SU-DHL-6 (cell line): ENCODE results near the gene FAM217B.

Experiments used
- H2AFZ ChIP-seq: fragments of 200-600 bp; sonication (generic); 2 replicates; pipeline ENCODE4 v1.6.1; 2014; ENCODE audit warnings: low read depth, mild to moderate bottlenecking, moderate library complexity, mixed read lengths, antibody characterized with exemption, low read length; ENCODE audit not compliant: severe bottlenecking
- H3F3A ChIP-seq: fragments of 200-600 bp; shearing (Covaris generic); 2 replicates; pipeline ENCODE4 v1.6.0; 2016; ENCODE audit warnings: antibody characterized with exemption, mild to moderate bottlenecking; ENCODE audit not compliant: insufficient read depth
- H3K27ac ChIP-seq: fragments of 200-600 bp; sonication (generic); 2 replicates; pipeline ENCODE4 v1.5.1; 2016; ENCODE audit warnings: low read depth, mild to moderate bottlenecking, low read length, moderate library complexity, mixed read lengths
- H3K27me3 ChIP-seq: fragments of 200-600 bp; sonication (generic), shearing (Covaris generic); 2 replicates; pipeline ENCODE4 v1.6.0; 2014; ENCODE audit warnings: mild to moderate bottlenecking, low read length
- H3K36me3 ChIP-seq: fragments of 200-600 bp; sonication (generic); 2 replicates; pipeline ENCODE4 v1.6.1; 2014; ENCODE audit warnings: mild to moderate bottlenecking, low read length, mixed read lengths
- H3K4me2 ChIP-seq: fragments of 300-600, 200-600 bp; shearing (Covaris generic), sonication (generic); 2 replicates; pipeline ENCODE4 v1.6.0; 2014; ENCODE audit warnings: low read length, low read depth, mild to moderate bottlenecking; ENCODE audit not compliant: poor library complexity, severe bottlenecking
- H3K4me3 ChIP-seq: fragments of 200-600 bp; sonication (generic); 2 replicates; pipeline ENCODE4 v1.5.1; 2014; ENCODE audit warnings: antibody characterized with exemption, low read length, mild to moderate bottlenecking, mixed read lengths; ENCODE audit not compliant: insufficient read depth, poor library complexity, severe bottlenecking
- H3K79me2 ChIP-seq: fragments of 200-600 bp; sonication (generic); 2 replicates; pipeline ENCODE4 v1.6.1; 2014; ENCODE audit warnings: mild to moderate bottlenecking, low read length, moderate library complexity; ENCODE audit not compliant: insufficient read depth
- H3K9ac ChIP-seq: fragments of 200-600 bp; sonication (generic); 2 replicates; pipeline ENCODE4 v1.7.0; 2014; ENCODE audit warnings: mild to moderate bottlenecking, low read length
- H3K9me2 ChIP-seq: fragments of 200-600 bp; sonication (generic); replicated peaks from 2 replicates; pipeline ENCODE4 v1.6.1; 2014; ENCODE audit warnings: low read length; ENCODE audit not compliant: insufficient read depth
- H3K9me3 ChIP-seq: fragments of 200-600 bp; sonication (generic); 2 replicates; pipeline ENCODE4 v1.6.1; 2014; ENCODE audit warnings: low read length, mixed read lengths; ENCODE audit not compliant: insufficient read depth
- H4K20me1 ChIP-seq: fragments of 200-600 bp; sonication (generic); 2 replicates; pipeline ENCODE4 v1.6.1; 2014; ENCODE audit warnings: low read depth, mild to moderate bottlenecking, antibody characterized with exemption, low read length, moderate library complexity, mixed read lengths
- EZH2phosphoT487 ChIP-seq: fragments of 200-600 bp; sonication (generic), shearing (Covaris generic); conservative IDR thresholded peaks from 2 replicates; pipeline ENCODE4 v1.6.1; 2018; ENCODE audit warnings: mild to moderate bottlenecking, antibody characterized with exemption, low read length, moderate library complexity, mixed read lengths
- TF ChIP-seq, protein P1 (sequence below): fragments of 200-600 bp; sonication (generic); IDR thresholded peaks from one replicate; pipeline ENCODE4 v1.5.1; 2017; ENCODE audit warnings: antibody characterized with exemption, mild to moderate bottlenecking, low read length, moderate library complexity; ENCODE audit not compliant: insufficient read depth, poor library complexity, severe bottlenecking

Gene FAM217B

GRCh38 chr20:59988141-59988540 is 48.0 kb downstream of the FAM217B start:
- Histone ChIP-seq H3K4me3 (no peak overlapping the region), H3K79me2 (no peaks in the 10 kb centered on the region), H3K36me3 (no peaks in the 10 kb centered on the region), H4K20me1 (no peaks in the 10 kb centered on the region), H3K9me2 (no peaks in the 10 kb centered on the region), H3K27ac (no peak overlapping the region), H3K9me3 (no peaks in the 10 kb centered on the region), H3F3A (no peaks in the 10 kb centered on the region), H2AFZ (no peak overlapping the region), H3K4me2 (no peak overlapping the region), H3K27me3 (no peaks in the 10 kb centered on the region), H3K9ac (no peak overlapping the region)
- TF ChIP-seq, protein P1, sequence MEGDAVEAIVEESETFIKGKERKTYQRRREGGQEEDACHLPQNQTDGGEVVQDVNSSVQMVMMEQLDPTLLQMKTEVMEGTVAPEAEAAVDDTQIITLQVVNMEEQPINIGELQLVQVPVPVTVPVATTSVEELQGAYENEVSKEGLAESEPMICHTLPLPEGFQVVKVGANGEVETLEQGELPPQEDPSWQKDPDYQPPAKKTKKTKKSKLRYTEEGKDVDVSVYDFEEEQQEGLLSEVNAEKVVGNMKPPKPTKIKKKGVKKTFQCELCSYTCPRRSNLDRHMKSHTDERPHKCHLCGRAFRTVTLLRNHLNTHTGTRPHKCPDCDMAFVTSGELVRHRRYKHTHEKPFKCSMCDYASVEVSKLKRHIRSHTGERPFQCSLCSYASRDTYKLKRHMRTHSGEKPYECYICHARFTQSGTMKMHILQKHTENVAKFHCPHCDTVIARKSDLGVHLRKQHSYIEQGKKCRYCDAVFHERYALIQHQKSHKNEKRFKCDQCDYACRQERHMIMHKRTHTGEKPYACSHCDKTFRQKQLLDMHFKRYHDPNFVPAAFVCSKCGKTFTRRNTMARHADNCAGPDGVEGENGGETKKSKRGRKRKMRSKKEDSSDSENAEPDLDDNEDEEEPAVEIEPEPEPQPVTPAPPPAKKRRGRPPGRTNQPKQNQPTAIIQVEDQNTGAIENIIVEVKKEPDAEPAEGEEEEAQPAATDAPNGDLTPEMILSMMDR = no peak
- TF ChIP-seq EZH2phosphoT487 = no peak

DNA sequence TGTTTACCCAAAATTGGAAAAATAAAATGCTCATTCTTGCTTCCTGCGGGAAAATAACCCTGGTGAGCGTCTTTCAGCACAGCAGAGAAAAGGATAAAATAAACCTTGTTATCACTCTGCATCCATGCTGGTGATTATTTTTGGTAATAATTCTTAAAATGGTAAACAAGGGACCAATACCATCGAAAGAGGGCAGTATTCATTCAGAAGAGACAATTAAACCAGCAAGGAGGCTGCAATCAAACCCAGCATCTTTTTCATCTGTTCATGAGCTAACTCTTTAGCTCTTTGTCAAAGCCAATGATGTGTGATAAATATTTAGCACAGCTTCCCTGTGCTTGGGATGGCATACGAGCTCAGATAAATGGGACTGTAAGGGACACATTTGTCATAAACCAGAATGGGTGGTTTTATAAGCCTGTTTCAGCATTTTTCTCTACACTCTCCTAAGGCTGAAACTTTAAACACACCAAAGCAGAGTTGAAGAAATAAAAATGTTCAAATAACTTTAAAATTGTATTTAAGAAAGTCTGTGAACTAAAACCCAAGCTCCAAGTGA is 52.4 kb downstream of the FAM217B start:
- H3K27me3 ChIP-seq = no peaks in the 10 kb centered on the region
- H3K36me3 ChIP-seq = no peaks in the 10 kb centered on the region
- H3K9me2 ChIP-seq = no peaks in the 10 kb centered on the region
- no peaks in the 10 kb centered on the region for H3K79me2 ChIP-seq
- no peak overlapping the region for H2AFZ ChIP-seq
- H3K9me3 ChIP-seq = no peaks in the 10 kb centered on the region
- no peak overlapping the region for H3K4me2 ChIP-seq
- no peak overlapping the region for H3K27ac ChIP-seq
- no peaks in the 10 kb centered on the region for H4K20me1 ChIP-seq
- no peak overlapping the region for H3K9ac ChIP-seq
- TF ChIP-seq EZH2phosphoT487 = no peak
- TF ChIP-seq, protein P1 = no peak
- H3F3A ChIP-seq = no peaks in the 10 kb centered on the region
- no peak overlapping the region for H3K4me3 ChIP-seq

DNA sequence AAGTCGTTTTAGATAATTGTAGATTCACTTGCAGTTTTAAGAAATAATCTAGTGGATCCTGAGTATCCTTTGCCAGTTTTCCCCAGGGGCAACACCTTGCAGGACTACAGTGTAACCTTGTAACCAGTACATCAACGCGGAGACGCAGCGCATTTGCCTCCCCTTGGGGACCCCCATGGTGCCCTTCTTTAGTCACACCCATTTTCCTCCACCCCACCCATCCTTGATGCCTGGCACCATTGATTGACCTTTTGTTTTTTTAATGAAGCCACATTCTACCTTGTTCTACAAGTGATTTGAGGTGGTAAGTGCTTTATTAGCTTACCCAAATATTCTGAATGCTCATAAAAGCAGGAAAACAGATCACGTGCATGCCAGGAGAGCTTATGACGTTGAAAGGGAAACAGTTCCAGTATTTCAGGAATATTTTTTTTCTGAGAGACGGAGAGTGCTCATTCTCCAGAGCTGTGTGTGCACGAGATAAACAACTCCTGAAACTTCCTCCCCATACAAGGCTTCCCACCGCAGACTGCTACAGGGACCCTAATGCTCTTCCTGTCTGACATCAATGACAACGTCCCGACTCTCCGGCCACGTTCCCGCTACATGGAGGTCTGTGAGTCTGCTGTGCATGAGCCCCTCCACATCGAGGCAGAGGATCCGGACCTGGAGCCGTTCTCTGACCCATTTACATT is 53.7 kb downstream of the FAM217B start:
- Histone ChIP-seq H3K27me3 (no peaks in the 10 kb centered on the region), H3K27ac (no peak overlapping the region), H3K36me3 (no peaks in the 10 kb centered on the region), H3F3A (no peaks in the 10 kb centered on the region), H3K9me3 (no peaks in the 10 kb centered on the region), H3K9ac (no peak overlapping the region), H3K4me2 (no peak overlapping the region), H2AFZ (no peak overlapping the region), H4K20me1 (no peaks in the 10 kb centered on the region), H3K79me2 (no peaks in the 10 kb centered on the region), H3K9me2 (no peaks in the 10 kb centered on the region), H3K4me3 (no peak overlapping the region)
- TF ChIP-seq, protein P1 = no peak
- TF ChIP-seq EZH2phosphoT487 = no peak
